HG02973 (cell line): ENCODE measurements around the gene C6orf15.
"Not testable (repeated sequence)": the region's sequence is repeated elsewhere in the genome, so short reads cannot be mapped to it uniquely, and the experiment has no call there.

Source experiments
- ATAC-seq: cut with Tn5 transposase; IDR thresholded peaks from one replicate; pipeline ENCODE4 v1.9.1; 2021; ENCODE audit warnings: moderate library complexity; ENCODE audit not compliant: unreplicated experiment

The C6orf15 gene

GRCh38 chr6:31070711-31071197, 41.6 kb downstream of the C6orf15 start:
- no peak for ATAC-seq

- ATAC-seq, result no peak
Observed at GRCh38 chr6:31068669-31069340, 43.6 kb downstream of the C6orf15 start.

- not testable (repeated sequence) for ATAC-seq
Observed at GRCh38 chr6:31067891-31068668, 44.3 kb downstream of the C6orf15 start.

GRCh38 chr6:31067028-31067427, 45.3 kb downstream of the C6orf15 start:
- ATAC-seq, result not testable (repeated sequence)

GRCh38 chr6:31065556-31065955, 46.8 kb downstream of the C6orf15 start:
- ATAC-seq, result no peak

GRCh38 chr6:31063906-31064435, 48.4 kb downstream of the C6orf15 start:
- ATAC-seq, result no peak
